ENCODE data around the gene MCTP2. TPM values are rescaled to one million over a fixed set of nuclear protein-coding genes. Genes with fewer than 3 reads are reported as not detected.

MCTP2 gene
- total RNA-seq, 4 donors from 2014 or later = 35.2 to 84.0 (median 61.2) TPM

DNA sequence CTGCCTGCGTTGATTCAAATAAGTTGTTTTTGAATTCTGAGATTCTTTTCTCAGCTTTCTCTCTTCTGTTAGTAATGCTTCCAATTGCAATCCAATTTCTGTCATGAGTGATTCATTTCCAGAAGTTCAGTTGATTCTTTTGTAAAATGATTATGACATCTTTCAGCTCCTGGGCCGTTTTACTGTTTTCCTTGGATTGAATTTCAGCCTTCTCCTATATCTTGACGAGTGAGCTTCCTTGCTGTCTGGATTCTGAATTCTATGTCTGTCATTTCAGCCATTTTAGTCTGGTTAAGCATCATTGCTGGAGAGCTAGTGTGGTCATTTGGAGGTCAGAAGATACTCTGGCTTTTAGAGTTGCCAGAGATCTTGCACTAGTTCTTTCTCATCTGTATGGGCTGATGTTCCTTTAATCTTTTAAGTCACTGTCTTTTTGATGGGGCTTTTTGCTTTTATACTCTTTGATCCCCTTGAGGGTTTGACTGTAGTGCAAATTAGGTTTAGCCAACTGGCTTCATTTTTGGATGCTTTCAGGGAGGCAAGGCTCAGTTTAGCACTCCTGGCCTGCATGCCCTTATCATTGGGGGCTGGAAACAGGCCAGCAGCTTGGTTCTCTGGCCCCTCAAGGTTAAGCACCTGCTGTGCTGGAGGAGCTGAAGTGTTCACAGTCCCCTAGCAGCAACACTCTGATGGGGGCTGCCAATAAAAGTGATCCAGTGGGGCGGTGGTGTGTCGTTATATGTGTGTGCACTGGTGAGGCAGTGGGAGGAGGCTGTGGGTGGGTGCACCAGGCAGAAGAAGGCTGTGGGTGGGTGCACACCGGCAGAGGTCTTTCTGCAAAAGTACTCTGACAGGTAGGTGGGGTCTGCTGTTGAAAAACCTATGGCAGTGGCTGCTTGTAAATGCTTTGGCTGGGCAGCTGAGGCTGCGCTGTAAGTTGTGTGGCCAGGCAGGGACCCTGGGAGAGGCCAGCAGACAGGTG, 51.2 kb downstream of the MCTP2 start:
- TF ChIP-seq, protein P1, sequence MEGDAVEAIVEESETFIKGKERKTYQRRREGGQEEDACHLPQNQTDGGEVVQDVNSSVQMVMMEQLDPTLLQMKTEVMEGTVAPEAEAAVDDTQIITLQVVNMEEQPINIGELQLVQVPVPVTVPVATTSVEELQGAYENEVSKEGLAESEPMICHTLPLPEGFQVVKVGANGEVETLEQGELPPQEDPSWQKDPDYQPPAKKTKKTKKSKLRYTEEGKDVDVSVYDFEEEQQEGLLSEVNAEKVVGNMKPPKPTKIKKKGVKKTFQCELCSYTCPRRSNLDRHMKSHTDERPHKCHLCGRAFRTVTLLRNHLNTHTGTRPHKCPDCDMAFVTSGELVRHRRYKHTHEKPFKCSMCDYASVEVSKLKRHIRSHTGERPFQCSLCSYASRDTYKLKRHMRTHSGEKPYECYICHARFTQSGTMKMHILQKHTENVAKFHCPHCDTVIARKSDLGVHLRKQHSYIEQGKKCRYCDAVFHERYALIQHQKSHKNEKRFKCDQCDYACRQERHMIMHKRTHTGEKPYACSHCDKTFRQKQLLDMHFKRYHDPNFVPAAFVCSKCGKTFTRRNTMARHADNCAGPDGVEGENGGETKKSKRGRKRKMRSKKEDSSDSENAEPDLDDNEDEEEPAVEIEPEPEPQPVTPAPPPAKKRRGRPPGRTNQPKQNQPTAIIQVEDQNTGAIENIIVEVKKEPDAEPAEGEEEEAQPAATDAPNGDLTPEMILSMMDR (IDR thresholded peaks at IDR 0.05) = no peak
- TF ChIP-seq POLR2A (IDR thresholded peaks at IDR 0.05) = no peak
- intact Hi-C loops (cut with DNase I) = no loop called here
- H3K4me3 ChIP-seq (replicated peaks in 1 of 3) = no peak overlapping the region
- no peaks in the 10 kb centered on the region for H3K36me3 ChIP-seq
- H3K27ac ChIP-seq = no peak overlapping the region
- WGBS, 2 donors = 57 to 70% methylated on average over 7 of the region's 7 CpGs
- DNase-seq = no peak
- H3K4me1 ChIP-seq = no peaks in the 10 kb centered on the region
- no peaks in the 10 kb centered on the region for H3K9me3 ChIP-seq
- no peaks in the 10 kb centered on the region for H3K27me3 ChIP-seq

DNA sequence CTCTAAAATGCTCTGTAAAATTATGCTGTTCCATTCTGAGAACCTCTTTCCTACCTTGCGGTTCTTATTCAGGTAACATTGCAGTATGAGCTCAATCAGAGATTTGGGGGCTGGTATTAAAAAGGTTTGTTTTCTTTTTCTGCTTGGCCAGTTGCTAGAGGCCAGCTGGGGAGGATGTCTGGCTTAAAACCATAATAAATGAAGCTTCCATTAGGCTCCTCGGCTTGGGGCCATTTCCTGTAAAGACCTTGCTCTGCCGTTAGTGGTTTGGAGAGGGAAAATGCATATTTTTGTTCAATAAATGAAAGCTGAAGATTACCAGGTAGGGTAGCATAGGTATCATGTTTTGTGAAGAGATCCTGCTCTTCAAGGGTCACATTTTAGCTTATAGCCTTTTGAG, 55.2 kb downstream of the MCTP2 start:
- H3K27me3 ChIP-seq = no peaks in the 10 kb centered on the region
- no peak overlapping the region for H3K27ac ChIP-seq
- H3K4me3 ChIP-seq (replicated peaks in 1 of 3) = no peak overlapping the region
- TF ChIP-seq, protein P1 (IDR thresholded peaks at IDR 0.05) = no peak
- no peak for TF ChIP-seq POLR2A (IDR thresholded peaks at IDR 0.05)
- no peak for DNase-seq
- H3K9me3 ChIP-seq = no peaks in the 10 kb centered on the region
- H3K4me1 ChIP-seq = no peaks in the 10 kb centered on the region
- intact Hi-C loops (cut with DNase I) = no loop called here
- H3K36me3 ChIP-seq = no peaks in the 10 kb centered on the region
- WGBS, 2 donors = 47 to 61% methylated on average over 3 of the region's 3 CpGs

DNA sequence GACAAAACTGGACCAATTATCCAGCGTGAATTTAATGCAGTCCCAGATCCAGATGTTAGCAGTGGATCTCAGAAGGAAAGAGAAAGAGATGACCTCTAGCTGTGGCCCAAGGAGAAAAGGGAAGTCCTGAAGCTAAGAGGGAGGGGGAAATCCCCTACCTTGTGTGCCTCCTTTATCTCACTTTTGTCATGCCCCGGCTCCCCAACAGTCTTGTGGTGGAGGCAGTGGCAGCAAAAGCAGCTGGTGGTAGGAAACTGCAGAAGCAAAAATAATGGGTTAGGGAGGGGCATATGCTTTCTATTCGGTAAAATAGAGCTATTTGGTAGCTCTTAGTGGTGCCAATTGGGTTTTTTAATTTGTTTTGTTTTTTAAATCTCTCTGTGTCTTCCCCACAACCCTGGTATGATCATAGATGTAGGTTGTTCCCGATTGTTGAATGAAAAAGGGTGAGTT, 56.5 kb downstream of the MCTP2 start:
- intact Hi-C loops (cut with DNase I) = no loop called here
- H3K27ac ChIP-seq = no peak overlapping the region
- DNase-seq = no peak
- H3K36me3 ChIP-seq = no peaks in the 10 kb centered on the region
- TF ChIP-seq POLR2A (IDR thresholded peaks at IDR 0.05) = no peak
- TF ChIP-seq, protein P1 (IDR thresholded peaks at IDR 0.05) = no peak
- H3K4me1 ChIP-seq = no peaks in the 10 kb centered on the region
- H3K9me3 ChIP-seq = no peaks in the 10 kb centered on the region
- no peak overlapping the region for H3K4me3 ChIP-seq (replicated peaks in 1 of 3)
- WGBS, 2 donors = 75 to 83% methylated on average over 4 of the region's 4 CpGs
- H3K27me3 ChIP-seq = no peaks in the 10 kb centered on the region

DNA sequence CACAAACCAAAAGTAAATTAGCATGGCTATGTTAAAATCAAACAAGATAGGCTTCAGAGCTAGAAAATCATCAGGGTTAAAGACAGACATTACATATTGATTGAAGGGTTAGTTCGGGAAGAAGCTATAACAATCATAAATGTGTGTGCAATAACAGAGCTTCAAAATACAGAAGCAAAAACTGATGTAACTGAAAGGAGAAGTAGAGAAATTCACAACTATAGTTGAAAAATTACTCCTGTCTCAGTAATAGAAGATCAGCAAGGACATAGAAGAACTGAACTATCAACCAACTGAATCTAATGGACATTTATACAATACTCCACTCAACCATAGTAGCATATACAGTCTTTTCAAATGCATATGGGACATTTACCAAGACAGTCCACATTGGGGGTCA, 59.4 kb downstream of the MCTP2 start:
- H3K4me3 ChIP-seq (replicated peaks in 1 of 3) = no peak overlapping the region
- no peaks in the 10 kb centered on the region for H3K36me3 ChIP-seq
- intact Hi-C loops (cut with DNase I) = no loop called here
- no peak for DNase-seq
- no peak overlapping the region for H3K27ac ChIP-seq
- whole genome bisulfite sequencing, 2 donors = 95 to 96% methylated on average over 1 of the region's 1 CpG
- no peaks in the 10 kb centered on the region for H3K27me3 ChIP-seq
- TF ChIP-seq POLR2A (IDR thresholded peaks at IDR 0.05) = no peak
- TF ChIP-seq, protein P1 (IDR thresholded peaks at IDR 0.05) = no peak
- H3K4me1 ChIP-seq = no peaks in the 10 kb centered on the region
- no peaks in the 10 kb centered on the region for H3K9me3 ChIP-seq
